ENCODE data around the gene CGNL1. TPM values are rescaled to one million over a fixed set of nuclear protein-coding genes. Genes with fewer than 3 reads are reported as not detected.

CGNL1 gene
- total RNA-seq, 1 experiment from 2014 or later: 0.31 TPM

DNA sequence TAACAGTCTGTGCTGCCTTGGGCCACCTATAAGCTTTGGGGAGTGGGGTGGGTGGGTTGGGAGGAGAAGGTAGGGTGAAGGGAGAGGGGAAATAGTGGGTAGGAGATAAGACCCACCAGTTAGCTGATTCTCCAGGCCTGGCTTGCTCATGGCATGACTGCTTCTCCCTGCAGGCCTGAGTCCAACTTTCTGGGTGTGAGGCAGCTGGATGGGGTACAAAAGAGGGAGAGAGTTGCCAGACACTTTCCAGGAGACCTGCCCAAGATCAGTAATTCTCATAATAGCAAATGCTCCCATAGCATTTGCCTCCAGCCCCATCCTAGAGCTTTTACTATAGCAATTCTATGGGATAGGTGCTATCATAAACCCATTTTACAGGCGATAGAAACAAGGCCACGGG is 7.7 kb downstream of the CGNL1 start:
- H3K4me3 ChIP-seq: no peak overlapping the region
- H4K20me1 ChIP-seq (ENCODE audit: insufficient read depth): no peaks in the 10 kb centered on the region
- H3K9me3 ChIP-seq (ENCODE audit: insufficient read depth, low read depth): no peaks in the 10 kb centered on the region
- POLR2A ChIA-PET (ENCODE audit: unreplicated experiment): no interaction called here
- BruUV-seq (replicated peaks): no TSS peak
- no peak overlapping the region for H3K27ac ChIP-seq
- no peaks in the 10 kb centered on the region for H3K4me1 ChIP-seq (replicated peaks; ENCODE audit: insufficient read depth)
- H3K36me3 ChIP-seq (ENCODE audit: low read depth): no peaks in the 10 kb centered on the region
- H2AFZ ChIP-seq: no peak overlapping the region
- no peak overlapping the region for H3K4me2 ChIP-seq
- H3K27me3 ChIP-seq (ENCODE audit: insufficient read depth, low read depth): no peaks in the 10 kb centered on the region
- no peak for DNase-seq
- H3K79me2 ChIP-seq (ENCODE audit: low read depth): no peaks in the 10 kb centered on the region
- CTCF ChIA-PET: no interaction called here
- H3K9me2 ChIP-seq (ENCODE audit: insufficient read depth): no peaks in the 10 kb centered on the region
- H3F3A ChIP-seq (ENCODE audit: insufficient read depth, low read depth): no peaks in the 10 kb centered on the region
- intact Hi-C loops (cut with micrococcal nuclease; ENCODE audit: unreplicated experiment): no loop called here
- no peak for TF ChIP-seq EZH2 (IDR thresholded peaks at IDR 0.05; ENCODE audit: low read depth)
- TF ChIP-seq, protein P1, sequence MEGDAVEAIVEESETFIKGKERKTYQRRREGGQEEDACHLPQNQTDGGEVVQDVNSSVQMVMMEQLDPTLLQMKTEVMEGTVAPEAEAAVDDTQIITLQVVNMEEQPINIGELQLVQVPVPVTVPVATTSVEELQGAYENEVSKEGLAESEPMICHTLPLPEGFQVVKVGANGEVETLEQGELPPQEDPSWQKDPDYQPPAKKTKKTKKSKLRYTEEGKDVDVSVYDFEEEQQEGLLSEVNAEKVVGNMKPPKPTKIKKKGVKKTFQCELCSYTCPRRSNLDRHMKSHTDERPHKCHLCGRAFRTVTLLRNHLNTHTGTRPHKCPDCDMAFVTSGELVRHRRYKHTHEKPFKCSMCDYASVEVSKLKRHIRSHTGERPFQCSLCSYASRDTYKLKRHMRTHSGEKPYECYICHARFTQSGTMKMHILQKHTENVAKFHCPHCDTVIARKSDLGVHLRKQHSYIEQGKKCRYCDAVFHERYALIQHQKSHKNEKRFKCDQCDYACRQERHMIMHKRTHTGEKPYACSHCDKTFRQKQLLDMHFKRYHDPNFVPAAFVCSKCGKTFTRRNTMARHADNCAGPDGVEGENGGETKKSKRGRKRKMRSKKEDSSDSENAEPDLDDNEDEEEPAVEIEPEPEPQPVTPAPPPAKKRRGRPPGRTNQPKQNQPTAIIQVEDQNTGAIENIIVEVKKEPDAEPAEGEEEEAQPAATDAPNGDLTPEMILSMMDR (conservative IDR thresholded peaks at IDR 0.05): no peak

DNA sequence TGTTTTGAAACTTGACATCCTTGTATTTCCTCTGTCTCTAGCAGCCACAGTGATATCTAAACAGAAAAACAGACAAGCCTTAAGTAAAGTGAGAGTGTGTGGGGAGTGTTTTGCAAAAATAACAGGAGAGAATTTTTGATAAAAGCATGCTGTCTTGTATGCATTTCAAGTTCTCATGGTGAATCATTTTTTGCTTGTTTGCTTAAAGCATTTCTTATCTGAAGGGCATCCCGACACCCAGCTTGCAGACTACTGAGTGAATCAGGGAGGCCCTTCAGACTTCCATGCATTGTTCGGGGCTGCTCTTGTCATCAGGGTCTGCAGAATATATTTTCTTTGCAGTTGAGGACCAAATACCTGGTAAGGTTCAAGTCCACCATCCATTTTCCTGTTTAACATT is 8.5 kb downstream of the CGNL1 start:
- no peak for DNase-seq
- Histone ChIP-seq H3K4me2 (no peak overlapping the region), H3K27ac (no peak overlapping the region), H2AFZ (no peak overlapping the region), H3K79me2 (ENCODE audit: low read depth) (no peaks in the 10 kb centered on the region), H3K9me3 (ENCODE audit: insufficient read depth, low read depth) (no peaks in the 10 kb centered on the region), H3K9me2 (ENCODE audit: insufficient read depth) (no peaks in the 10 kb centered on the region), H4K20me1 (ENCODE audit: insufficient read depth) (no peaks in the 10 kb centered on the region), H3K4me1 (replicated peaks; ENCODE audit: insufficient read depth) (no peaks in the 10 kb centered on the region), H3F3A (ENCODE audit: insufficient read depth, low read depth) (no peaks in the 10 kb centered on the region), H3K27me3 (ENCODE audit: insufficient read depth, low read depth) (no peaks in the 10 kb centered on the region), H3K36me3 (ENCODE audit: low read depth) (no peaks in the 10 kb centered on the region), H3K4me3 (no peak overlapping the region)
- CTCF ChIA-PET: no interaction called here
- BruUV-seq (replicated peaks): no TSS peak
- intact Hi-C loops (cut with micrococcal nuclease; ENCODE audit: unreplicated experiment): no loop called here
- TF ChIP-seq, protein P1 (conservative IDR thresholded peaks at IDR 0.05): no peak
- no peak for TF ChIP-seq EZH2 (IDR thresholded peaks at IDR 0.05; ENCODE audit: low read depth)
- POLR2A ChIA-PET (ENCODE audit: unreplicated experiment): interaction anchor here (0.5 kb wide), 1 partner anchor 22 kb away, joined by 5 read pairs; no protein-coding TSS in a partner anchor

DNA sequence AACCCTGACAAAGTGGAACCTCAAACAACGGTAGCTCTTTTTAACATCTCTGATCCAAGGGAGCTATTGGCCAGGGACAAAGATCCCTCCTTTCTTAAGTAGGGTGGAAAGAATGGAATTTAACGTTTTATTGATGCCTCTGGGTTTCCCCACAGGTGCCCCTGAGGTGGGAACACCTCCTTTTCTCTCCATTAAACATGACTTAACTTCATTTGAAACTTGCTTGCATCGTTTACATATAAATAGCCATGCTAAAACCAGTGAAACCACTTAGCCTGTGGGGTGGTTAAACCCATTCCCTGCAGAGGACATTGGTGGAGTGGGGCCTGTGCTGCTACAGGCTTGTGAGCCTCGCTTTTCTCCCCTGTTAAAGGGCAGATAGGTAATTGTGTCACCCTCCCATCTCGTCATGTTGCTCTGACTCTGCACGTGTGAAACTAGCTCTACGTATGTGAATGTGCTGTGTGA is 9.7 kb downstream of the CGNL1 start:
- ChIA-PET POLR2A (ENCODE audit: unreplicated experiment) (interaction anchor here (0.6 kb wide), 1 partner anchor 64 kb away, joined by 13 read pairs; no protein-coding TSS in a partner anchor), CTCF (no interaction called here)
- no peak overlapping the region for H3K4me3 ChIP-seq
- no peak overlapping the region for H3K4me2 ChIP-seq
- TF ChIP-seq EZH2 (IDR thresholded peaks at IDR 0.05; ENCODE audit: low read depth): no peak
- TF ChIP-seq, protein P1 (conservative IDR thresholded peaks at IDR 0.05): no peak
- no peak for DNase-seq
- H3K4me1 ChIP-seq (replicated peaks; ENCODE audit: insufficient read depth): no peaks in the 10 kb centered on the region
- no peaks in the 10 kb centered on the region for H3K27me3 ChIP-seq (ENCODE audit: insufficient read depth, low read depth)
- no peaks in the 10 kb centered on the region for H3K36me3 ChIP-seq (ENCODE audit: low read depth)
- no peaks in the 10 kb centered on the region for H4K20me1 ChIP-seq (ENCODE audit: insufficient read depth)
- no peak overlapping the region for H2AFZ ChIP-seq
- BruUV-seq (replicated peaks): no TSS peak
- no peaks in the 10 kb centered on the region for H3F3A ChIP-seq (ENCODE audit: insufficient read depth, low read depth)
- no peaks in the 10 kb centered on the region for H3K79me2 ChIP-seq (ENCODE audit: low read depth)
- H3K27ac ChIP-seq: no peak overlapping the region
- no peaks in the 10 kb centered on the region for H3K9me3 ChIP-seq (ENCODE audit: insufficient read depth, low read depth)
- intact Hi-C loops (cut with micrococcal nuclease; ENCODE audit: unreplicated experiment): no loop called here
- no peaks in the 10 kb centered on the region for H3K9me2 ChIP-seq (ENCODE audit: insufficient read depth)
